OCI-LY3 (cell line): Measurements from ENCODE around the gene PARP1.

ENCODE experiments used
- EZH2phosphoT487 ChIP-seq: fragments of 200-600 bp; shearing (Covaris generic); IDR thresholded peaks from 2 replicates; pipeline ENCODE4 v1.6.1; 2018; ENCODE audit warnings: antibody characterized with exemption, mixed run types, low read depth
- TF ChIP-seq, protein P1 (sequence below): fragments of 200-600, 300-600 bp; sonication (generic); IDR thresholded peaks from 2 replicates; pipeline ENCODE4 v1.5.1; 2014; ENCODE audit warnings: antibody characterized with exemption, low read length, low read depth

- TF ChIP-seq, protein P1, sequence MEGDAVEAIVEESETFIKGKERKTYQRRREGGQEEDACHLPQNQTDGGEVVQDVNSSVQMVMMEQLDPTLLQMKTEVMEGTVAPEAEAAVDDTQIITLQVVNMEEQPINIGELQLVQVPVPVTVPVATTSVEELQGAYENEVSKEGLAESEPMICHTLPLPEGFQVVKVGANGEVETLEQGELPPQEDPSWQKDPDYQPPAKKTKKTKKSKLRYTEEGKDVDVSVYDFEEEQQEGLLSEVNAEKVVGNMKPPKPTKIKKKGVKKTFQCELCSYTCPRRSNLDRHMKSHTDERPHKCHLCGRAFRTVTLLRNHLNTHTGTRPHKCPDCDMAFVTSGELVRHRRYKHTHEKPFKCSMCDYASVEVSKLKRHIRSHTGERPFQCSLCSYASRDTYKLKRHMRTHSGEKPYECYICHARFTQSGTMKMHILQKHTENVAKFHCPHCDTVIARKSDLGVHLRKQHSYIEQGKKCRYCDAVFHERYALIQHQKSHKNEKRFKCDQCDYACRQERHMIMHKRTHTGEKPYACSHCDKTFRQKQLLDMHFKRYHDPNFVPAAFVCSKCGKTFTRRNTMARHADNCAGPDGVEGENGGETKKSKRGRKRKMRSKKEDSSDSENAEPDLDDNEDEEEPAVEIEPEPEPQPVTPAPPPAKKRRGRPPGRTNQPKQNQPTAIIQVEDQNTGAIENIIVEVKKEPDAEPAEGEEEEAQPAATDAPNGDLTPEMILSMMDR = no peak
- TF ChIP-seq EZH2phosphoT487 = no peak
Observed at GRCh38 chr1:226362891-226363447, 44.9 kb downstream of the PARP1 start.
